Measurements from ENCODE around the gene ART5.

The ART5 gene, protein sequence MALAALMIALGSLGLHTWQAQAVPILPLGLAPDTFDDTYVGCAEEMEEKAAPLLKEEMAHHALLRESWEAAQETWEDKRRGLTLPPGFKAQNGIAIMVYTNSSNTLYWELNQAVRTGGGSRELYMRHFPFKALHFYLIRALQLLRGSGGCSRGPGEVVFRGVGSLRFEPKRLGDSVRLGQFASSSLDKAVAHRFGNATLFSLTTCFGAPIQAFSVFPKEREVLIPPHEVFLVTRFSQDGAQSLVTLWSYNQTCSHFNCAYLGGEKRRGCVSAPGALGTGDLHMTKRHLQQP

DNA sequence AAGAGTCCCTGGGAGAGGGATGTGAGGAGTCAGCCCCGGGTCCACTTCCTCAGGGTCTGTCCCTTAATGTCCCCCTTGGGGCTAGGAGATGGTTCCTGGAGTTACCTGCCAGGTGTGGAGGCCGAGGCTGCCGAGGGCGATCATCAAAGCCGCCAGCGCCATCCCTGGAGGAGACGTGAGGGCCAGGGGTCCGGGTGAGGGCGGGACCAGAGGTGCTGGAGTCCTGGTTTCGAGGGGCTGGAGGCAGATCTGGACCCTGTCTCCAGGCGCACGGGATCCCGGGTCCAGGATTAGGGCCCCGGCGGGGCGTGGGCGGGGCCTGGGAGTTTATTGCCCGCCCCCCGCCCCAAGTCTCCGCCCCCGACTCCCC, at the start of gene ART5:
TSS of gene ART5 (minus strand) at position 292 of the 370 bp plus-strand sequence. CDS start at position 162, 130 bp downstream.
- no peak for DNase-seq

DNA sequence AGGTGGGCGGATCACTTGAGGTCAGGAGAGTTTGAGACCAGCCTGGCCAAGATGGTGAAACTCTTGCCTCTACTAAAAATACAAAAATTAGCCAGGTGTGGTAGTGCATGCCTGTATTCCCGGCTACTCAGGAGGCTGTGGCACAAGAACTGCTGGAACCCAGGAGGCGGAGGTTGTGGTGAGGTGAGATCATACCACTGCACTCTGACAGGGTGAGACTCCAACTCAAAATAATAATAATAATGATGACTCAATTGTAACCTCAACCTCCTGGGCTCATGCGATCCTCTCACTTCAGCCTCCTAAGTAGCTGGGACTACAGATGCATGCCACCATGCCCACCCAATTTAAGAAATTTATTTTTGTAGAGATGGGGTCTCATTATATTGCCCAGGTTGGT, 45.0 kb upstream of the ART5 start:
- DNase-seq = no peak

DNA sequence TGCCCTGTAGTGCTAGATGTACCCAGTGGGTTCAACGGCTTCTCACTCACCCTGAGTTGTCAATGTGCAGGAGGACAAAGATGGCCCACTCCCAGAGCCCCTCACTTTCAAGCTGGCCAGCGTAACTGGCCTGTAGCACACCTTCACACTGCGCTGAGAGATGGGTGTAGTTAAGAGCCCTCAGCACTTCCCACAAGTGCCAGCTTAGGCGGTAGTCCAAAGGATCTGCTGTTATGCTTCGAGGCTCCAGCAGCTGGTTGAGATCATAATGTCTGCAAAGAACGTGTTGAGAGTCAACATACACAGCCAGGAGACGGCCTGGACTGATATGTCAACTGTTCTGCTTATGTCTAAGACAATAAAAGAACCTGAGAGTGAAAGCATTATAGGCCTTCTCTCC, 44.1 kb upstream of the ART5 start:
- DNase-seq = no peak

DNA sequence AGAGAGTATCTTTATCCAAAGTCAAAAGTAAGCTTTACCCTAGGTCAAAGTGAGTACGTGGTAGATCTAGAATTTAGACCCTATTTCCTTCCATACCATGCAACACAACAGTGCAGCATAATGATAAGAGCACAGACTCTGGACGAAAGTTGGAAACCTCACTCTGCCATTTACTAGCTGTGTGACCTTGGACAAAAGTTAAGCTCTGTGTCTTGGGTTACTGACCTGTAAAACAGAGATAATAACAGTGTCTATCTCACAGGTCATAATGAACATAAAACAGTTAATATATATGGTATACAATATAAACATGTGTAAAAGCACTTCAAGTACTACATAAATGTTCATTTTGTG, 43.0 kb upstream of the ART5 start:
- DNase-seq = no peak

DNA sequence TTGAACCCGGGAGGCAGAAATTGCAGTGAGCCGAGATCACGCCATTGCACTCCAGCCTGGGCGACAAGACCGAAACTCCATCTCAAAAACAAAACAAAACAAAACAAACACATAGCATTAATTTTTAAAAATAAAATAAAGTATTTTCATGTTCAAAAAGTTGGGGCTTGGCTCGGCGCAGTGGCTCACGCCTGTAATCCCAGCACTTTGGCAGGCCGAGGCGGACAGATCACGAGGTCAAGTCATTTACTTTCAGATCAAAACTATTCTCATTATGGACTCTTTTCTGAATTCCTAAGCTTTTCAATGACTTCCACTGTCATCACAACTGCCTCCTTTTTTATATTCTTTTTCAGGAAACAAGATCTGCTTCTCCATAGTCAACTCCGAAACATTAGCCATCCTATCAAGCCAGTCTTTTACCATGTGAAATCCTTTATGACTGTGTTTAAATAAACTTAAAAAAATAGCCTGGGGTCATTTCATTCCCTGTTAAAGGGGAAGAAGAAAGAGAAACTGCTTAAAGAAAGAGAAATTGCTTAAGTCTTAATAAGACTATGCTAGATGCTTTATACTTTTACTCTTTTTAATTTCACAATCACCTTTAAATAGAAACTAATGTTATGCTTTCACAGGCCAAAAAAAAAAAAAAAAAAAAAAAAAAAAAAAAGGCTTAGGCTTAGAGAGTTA, 42.5 kb upstream of the ART5 start:
- DNase-seq = no peak

DNA sequence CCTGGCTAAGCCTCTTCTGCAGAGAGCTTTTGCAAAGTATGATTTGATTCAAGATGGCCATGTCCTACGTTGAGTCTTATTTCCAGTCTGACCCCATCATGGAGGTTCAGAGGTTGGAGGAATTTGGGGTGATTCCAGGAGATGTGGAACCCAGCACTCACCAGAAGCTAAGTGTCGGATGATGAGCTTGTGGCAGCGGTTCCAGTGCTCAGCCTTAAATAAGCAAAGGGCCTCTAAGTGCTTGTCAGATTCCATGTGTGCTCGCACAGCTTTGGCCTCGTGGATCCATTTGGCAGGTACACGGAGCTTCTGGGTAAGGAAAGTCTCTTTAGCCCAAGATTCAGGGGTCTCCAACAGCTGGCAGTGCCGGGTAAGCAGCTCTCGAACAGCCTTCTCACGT, 41.2 kb upstream of the ART5 start:
- no peak for DNase-seq

DNA sequence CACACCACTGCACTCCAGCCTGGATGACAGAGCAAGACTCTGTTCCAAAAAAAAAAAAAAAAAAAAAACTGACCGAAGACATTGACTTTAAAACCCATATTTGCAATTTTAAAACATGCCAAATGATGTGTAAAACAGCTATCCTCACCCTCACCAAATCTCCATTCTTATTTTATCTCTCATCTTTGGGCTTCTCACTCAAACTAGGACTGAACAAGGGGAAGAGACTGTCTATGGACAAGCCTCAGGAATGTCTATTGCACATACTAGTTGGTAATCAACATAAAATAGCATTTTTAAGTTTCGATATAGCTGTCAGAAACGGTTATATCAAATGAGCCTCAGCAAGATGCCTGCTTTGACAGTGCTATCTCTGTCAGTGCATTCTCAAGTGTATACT, 37.3 kb upstream of the ART5 start:
- no peak for DNase-seq

DNA sequence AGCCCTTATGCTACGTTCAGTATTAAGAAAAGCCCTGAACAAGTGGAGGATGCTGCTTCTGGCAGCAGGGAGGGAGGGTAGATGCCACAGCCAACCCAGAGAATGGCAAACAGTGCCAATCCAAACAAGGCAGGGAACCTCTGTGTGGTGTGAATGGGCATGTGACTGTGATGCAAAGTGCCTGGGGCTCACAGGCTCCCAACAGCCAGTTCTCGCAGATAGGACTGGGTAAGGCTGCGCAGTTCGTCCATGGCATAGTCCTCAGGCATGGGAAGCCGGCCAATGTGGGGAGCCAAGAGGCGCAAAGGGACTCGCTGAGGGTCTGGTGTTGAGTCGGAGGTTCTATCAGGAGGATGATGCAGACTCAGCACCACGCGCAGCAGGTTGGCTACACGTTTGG, 34.2 kb upstream of the ART5 start:
- no peak for DNase-seq

DNA sequence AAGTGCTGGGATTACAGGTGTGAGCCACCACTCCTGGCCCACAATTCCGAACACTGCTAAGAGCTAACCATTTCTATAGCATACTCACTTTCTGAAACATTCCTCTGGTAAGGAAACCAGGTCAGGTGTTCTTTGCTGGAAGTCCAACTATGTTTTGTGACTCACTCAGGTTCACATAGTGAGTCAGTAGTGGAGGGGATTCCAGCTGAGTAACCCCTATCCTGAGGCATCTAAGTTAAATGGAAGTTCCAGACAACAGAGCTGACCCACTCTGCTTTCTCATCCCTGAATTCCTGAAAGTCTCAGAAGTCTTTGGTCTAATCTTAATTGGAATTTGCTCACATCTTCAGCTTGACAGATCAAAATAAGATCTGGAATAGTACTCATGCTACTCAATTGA, 32.4 kb upstream of the ART5 start:
- no peak for DNase-seq

DNA sequence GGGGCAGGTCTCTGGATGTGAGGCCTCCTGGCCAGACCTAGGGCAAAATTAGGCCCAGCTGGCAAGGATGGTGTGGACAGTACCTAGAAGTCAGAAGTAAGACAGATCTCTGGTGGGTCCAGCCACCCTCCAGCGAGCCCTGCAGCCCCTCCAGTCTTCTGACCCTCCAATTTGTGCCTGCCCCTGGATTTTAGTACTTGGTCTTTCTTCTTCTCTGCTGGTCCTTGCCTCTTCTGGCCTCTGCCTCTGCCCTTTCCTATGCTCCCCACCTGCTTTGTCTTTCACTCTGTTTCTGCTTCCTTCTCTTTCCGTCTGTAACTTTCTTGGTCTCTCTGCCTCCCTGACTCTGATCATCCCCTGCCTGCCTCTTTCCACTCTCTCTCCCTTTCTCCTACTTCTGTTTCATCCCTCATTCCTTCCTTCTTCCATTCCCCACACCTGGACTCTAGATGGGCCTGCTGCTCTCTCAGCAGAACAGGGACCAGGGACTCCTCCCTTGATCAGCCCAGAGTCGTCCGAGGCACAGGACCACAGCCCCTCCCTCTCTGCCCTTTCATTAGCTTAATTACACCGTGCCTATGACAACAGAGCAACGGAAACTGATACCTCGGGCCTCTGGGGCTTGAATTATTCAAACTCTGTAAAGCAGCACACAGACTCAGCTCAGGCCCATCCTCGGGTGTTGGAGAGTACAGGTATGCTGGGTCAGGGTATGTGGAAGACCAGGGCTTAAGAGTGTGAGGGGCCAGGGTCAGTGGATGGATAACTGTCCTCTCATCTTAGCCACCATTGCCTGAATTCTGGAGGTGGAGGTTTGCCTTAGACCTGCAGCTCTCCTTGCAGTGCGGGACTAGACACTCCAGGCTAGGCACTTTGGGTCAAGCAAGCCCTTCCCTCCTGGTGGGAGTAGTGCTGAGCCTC, 29.8 kb upstream of the ART5 start, which contains the start of gene CHRNA10:
TSS of gene CHRNA10 (minus strand) at position 51 of the 921 bp plus-strand sequence. CDS start 72 bp downstream, outside the sequence.
- DNase-seq = no peak

DNA sequence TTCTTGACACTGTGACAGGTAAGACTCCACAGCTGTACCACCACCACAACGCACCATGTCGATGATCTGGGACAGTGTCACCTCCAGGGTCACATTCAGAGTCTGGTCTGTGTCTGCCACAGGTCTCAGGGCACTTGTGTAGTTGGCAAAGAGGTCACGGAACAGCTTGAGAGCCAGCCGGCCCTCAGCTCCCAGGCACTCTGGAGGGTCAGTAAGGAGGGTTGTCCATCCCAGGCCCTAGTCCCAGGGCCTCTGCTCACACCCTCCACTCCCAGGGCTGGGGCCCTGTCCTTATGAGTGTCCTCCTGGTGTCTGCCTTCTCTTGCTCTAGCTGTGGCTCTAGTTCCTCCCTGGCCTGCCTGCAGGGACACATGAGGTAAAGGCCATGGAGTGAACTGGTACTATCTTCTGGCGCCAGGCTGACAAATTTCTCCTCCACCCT, 28.0 kb upstream of the ART5 start:
- no peak for DNase-seq

DNA sequence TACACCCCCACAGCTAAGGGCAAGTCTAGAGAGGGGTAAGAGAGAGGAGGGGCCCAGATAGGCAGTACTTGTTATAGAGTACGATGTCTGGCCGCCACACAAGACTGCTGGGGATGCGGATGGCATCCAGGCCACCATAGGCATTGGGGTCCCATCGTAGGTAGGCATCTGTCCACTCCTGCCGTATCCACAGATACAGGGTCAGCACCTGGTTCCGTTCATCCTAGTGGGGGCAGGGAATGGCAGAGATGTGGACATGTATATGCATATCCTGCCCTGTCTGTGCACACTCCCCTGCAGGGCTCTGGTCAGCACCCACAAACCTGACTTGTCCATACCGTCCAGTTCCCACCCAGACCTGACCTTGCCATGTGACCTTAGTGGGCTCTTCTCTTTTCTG, 27.3 kb upstream of the ART5 start:
- DNase-seq = no peak

DNA sequence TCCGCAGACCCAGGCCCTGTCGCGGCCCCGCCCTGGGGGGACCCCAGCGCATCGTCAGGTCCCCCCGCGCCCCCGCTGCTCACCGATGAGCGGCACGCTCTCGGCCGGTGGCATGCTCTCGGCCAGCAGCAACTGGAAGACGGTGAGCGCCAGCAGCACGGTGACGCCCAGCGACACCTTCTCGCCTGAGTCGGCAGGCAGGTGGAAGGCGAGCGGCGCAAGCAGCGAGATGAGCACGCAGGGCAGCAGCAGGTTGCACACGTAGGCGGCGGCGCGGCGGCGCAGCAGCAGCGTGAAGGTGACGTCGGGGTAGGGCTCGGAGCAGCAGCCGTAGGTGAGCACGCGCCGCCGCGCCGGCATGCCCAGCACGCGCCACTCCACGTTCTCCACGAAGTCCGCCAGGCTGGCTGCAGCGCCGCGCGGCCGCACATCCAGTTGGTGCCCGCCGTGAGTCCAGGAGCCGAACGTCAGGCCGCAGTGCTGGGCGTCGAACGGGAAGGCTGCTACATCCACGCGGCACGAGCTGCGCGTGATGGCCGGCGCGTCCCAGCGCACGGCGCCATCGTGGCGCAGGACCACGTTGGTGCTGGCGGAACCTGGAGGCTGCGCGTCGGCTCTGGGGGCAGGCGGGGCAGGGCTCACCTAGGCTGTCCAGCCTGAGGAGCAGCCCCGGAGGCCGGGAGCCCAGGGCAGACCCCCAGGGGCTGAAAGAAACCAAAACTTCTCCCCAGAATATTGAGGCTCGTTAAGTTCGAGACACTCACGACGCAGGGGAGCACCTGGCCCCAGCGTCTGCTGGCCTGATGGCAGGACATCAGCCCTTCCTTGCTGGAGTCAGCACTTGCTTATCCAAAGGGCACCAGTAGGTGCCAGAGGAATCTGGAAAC, 25.6 kb upstream of the ART5 start:
- DNase-seq = no peak

DNA sequence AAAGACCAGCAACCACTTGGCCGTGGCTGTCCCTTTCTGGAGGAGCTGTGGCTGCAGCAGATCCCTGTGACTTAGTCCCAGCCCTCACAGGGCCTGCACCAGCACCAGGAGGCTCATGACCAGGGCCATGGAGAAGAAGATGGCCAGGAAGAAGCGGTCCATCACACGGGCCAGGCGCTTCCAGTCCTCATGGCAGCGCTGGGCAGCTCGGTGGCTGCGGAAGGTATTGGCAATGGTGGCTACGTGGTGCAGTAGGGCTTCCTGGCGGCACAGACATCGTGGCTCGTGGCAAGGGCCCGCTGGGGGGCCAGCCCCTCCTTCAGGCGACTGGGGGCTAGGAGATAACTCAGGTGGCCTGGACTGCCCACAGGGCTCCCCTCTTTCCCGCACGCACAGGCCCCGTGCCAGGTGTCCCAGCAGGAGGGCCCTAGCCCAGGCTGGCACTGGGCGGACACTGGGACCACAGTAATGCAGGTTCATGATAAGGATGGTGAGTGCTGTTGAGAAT, 24.3 kb upstream of the ART5 start:
- DNase-seq = no peak

DNA sequence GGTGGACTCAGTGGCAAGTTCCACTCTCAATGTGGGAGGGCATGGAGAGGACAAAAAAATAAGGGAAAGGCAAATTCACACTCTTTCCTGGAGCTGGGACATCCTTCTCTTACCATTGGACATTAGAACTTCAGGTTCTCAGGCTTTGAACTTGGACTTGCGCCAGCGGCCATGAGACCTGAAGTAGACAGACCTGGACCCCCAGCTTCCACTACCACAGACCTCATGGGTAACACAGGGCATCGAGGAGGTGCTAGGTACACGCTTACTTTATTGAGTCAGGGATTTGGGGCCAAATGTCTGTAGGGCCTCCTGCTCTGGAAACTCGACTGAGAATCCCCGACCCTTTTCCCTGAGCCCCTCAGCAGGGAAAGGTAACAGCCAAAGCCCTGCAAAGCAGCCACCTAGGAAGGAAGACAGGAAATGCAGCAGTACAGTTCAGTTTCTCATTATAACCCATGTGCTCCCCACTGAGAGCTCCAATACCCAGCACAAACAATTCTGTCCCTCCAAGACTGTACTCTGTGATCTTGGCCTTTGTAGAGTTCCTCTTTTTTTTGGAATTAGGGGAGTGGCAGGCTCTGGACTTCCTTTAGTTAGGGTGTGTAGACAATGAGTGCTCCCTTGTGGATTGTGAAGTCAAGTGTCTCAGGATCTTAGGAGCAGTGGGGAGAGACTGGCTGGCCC, 23.7 kb upstream of the ART5 start:
- no peak for DNase-seq

DNA sequence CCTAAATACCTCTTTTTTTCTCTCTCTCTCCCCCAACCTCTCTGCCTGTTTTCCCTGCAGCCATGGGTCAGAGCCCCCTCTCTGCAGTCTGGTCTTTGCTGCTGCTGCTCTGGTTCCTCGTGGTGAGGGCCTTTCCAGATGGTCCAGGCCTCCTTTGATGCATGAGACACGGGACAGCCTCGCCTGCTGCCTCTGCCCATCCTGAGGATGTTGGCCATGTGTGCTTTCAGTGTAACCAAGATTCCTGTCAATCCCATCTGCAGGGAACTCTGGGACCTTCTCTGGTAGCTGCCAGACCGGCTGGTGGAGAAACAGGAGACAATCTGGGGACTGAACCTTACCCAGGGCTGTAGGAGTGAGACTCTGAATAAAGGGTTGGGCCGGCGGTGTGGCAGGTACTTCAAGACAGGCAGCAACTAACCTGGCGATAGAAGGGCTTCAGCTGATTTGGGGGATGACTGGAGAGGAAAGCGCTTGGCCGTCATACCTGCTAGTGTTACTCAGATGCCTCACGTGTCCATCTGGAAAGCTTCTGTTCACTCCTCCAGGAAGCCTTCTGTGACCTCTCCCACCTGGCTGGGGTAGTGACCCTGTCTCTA, 22.3 kb upstream of the ART5 start:
- no peak for DNase-seq

DNA sequence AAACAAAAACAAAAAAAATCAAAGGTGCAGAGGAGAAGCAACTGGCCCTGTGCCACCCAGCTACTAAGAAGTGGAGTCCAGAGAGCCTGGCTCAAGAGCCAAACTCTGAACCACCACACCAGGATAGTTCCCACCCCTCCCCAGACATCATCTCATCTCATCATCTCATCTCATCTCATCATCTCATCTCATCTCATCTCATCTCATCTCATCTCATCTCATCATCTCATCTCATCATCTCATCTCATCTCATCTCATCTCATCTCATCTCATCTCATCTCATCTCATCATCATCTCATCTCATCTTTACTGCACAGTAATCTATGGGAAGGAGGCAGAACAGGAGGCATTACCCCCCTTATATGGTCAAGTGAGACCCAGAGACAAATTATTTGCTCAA, 21.1 kb upstream of the ART5 start:
- DNase-seq = no peak

DNA sequence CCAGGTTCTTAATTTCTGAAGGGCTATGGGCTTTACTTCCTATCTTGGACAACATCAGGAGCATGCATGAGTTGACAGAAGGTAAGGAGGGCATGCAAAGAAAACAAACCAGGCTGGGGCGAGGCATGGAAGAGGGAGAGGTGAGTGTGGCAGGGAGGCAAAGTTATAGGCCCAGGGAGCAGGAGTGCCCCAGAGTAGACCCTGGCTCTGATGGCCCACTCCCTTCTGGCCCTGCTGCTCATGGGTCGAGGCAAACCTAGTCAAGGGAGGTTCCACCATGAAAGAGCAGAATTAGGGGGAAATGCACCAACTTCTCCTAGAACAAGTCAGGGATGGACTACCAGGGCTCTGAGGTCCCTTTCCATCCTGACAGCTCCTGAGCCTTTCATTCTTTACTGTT, 19.2 kb upstream of the ART5 start:
- no peak for DNase-seq

DNA sequence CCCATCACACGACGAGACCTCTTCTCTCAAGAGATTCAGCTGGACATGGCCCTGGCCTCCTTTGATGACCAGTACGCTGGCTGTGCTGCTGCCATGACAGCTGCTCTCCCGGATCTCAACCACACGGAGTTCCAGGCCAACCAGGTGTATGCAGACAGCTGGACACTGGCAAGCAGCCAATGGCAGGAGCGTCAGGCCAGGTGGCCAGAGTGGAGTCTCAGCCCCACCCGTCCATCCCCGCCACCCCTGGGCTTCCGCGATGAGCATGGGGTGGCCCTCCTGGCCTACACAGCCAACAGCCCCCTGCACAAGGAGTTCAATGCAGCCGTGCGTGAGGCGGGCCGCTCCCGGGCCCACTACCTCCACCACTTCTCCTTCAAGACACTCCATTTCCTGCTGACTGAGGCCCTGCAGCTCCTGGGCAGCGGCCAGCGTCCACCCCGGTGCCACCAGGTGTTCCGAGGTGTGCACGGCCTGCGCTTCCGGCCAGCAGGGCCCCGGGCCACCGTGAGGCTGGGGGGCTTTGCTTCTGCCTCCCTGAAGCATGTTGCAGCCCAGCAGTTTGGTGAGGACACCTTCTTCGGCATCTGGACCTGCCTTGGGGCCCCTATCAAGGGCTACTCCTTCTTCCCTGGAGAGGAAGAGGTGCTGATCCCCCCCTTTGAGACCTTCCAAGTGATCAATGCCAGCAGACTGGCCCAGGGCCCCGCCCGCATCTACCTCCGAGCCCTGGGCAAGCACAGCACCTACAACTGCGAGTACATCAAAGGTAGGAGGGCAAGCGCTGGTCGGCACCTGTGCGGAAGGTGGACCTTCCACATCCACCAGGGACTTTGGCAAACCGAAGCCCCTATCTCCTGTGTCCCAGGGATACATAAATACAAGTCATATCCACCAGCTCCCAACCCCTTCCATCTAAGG, 18.1 kb upstream of the ART5 start:
- no peak for DNase-seq

DNA sequence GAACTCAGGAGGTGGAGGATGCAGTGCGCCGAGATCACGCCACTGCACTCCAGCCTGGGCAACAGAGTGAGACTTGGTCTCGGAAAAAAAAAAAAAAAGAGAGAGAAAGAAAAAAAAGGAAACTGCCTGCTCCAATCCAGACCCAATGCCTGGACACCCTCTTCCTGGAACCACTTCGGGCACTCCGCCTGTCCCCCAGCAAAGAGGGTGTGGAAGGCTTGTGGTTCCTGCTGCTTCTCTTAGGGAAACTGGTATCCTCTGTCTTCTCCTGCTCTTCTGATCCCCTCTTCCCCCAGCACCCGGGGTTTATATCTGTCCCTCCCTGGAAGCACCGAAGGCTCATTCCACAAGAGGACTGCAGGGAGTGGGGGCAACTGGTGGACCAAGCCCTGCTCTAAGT, 16.5 kb upstream of the ART5 start:
- no peak for DNase-seq

Data from NCI-H1105 (cell line).